ENCODE measurements around the gene WFDC5.

WFDC5 gene

GRCh38 chr20:45115829-45116228 is 855 bp upstream of the WFDC5 start (continued):
- TF ChIP-seq, protein P1, sequence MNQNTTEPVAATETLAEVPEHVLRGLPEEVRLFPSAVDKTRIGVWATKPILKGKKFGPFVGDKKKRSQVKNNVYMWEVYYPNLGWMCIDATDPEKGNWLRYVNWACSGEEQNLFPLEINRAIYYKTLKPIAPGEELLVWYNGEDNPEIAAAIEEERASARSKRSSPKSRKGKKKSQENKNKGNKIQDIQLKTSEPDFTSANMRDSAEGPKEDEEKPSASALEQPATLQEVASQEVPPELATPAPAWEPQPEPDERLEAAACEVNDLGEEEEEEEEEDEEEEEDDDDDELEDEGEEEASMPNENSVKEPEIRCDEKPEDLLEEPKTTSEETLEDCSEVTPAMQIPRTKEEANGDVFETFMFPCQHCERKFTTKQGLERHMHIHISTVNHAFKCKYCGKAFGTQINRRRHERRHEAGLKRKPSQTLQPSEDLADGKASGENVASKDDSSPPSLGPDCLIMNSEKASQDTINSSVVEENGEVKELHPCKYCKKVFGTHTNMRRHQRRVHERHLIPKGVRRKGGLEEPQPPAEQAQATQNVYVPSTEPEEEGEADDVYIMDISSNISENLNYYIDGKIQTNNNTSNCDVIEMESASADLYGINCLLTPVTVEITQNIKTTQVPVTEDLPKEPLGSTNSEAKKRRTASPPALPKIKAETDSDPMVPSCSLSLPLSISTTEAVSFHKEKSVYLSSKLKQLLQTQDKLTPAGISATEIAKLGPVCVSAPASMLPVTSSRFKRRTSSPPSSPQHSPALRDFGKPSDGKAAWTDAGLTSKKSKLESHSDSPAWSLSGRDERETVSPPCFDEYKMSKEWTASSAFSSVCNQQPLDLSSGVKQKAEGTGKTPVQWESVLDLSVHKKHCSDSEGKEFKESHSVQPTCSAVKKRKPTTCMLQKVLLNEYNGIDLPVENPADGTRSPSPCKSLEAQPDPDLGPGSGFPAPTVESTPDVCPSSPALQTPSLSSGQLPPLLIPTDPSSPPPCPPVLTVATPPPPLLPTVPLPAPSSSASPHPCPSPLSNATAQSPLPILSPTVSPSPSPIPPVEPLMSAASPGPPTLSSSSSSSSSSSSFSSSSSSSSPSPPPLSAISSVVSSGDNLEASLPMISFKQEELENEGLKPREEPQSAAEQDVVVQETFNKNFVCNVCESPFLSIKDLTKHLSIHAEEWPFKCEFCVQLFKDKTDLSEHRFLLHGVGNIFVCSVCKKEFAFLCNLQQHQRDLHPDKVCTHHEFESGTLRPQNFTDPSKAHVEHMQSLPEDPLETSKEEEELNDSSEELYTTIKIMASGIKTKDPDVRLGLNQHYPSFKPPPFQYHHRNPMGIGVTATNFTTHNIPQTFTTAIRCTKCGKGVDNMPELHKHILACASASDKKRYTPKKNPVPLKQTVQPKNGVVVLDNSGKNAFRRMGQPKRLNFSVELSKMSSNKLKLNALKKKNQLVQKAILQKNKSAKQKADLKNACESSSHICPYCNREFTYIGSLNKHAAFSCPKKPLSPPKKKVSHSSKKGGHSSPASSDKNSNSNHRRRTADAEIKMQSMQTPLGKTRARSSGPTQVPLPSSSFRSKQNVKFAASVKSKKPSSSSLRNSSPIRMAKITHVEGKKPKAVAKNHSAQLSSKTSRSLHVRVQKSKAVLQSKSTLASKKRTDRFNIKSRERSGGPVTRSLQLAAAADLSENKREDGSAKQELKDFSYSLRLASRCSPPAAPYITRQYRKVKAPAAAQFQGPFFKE (tag by site-specific recombination; IDR thresholded peaks at IDR 0.05; ENCODE audit: borderline replicate concordance), result no peak
- TF ChIP-seq ZNF184 (tag by site-specific recombination; IDR thresholded peaks at IDR 0.05), result no peak
- TF ChIP-seq ZNF24 (tag by site-specific recombination; IDR thresholded peaks at IDR 0.05), result no peak
- TF ChIP-seq TCF7L2 (IDR thresholded peaks at IDR 0.05; ENCODE audit: borderline replicate concordance, low read depth, low read length), result no peak
- TF ChIP-seq ZNF10 (tag by site-specific recombination; IDR thresholded peaks at IDR 0.05), result no peak
- TF ChIP-seq ZNF266 (tag by site-specific recombination; IDR thresholded peaks at IDR 0.05; ENCODE audit: low read depth), result no peak
- TF ChIP-seq SP2 (tag by site-specific recombination; IDR thresholded peaks at IDR 0.05), result no peak
- no peak for TF ChIP-seq ZNF239 (tag by site-specific recombination; IDR thresholded peaks at IDR 0.05)
- no peak for TF ChIP-seq ZNF121 (tag by site-specific recombination; IDR thresholded peaks at IDR 0.05)
- TF ChIP-seq, protein P2, sequence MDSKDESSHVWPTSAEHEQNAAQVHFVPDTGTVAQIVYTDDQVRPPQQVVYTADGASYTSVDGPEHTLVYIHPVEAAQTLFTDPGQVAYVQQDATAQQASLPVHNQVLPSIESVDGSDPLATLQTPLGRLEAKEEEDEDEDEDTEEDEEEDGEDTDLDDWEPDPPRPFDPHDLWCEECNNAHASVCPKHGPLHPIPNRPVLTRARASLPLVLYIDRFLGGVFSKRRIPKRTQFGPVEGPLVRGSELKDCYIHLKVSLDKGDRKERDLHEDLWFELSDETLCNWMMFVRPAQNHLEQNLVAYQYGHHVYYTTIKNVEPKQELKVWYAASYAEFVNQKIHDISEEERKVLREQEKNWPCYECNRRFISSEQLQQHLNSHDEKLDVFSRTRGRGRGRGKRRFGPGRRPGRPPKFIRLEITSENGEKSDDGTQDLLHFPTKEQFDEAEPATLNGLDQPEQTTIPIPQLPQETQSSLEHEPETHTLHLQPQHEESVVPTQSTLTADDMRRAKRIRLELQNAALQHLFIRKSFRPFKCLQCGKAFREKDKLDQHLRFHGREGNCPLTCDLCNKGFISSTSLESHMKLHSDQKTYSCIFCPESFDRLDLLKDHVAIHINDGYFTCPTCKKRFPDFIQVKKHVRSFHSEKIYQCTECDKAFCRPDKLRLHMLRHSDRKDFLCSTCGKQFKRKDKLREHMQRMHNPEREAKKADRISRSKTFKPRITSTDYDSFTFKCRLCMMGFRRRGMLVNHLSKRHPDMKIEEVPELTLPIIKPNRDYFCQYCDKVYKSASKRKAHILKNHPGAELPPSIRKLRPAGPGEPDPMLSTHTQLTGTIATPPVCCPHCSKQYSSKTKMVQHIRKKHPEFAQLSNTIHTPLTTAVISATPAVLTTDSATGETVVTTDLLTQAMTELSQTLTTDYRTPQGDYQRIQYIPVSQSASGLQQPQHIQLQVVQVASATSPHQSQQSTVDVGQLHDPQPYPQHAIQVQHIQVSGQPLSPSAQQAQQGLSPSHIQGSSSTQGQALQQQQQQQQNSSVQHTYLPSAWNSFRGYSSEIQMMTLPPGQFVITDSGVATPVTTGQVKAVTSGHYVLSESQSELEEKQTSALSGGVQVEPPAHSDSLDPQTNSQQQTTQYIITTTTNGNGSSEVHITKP (tag by site-specific recombination; IDR thresholded peaks at IDR 0.05), result no peak
- no peak for TF ChIP-seq ZXDB (tag by site-specific recombination; IDR thresholded peaks at IDR 0.05)
- TF ChIP-seq ZNF704 (tag by site-specific recombination; IDR thresholded peaks at IDR 0.05), result no peak
- TF ChIP-seq MZF1 (tag by site-specific recombination; IDR thresholded peaks at IDR 0.05; ENCODE audit: borderline replicate concordance), result no peak

- Histone ChIP-seq H3K27ac (ENCODE audit: extremely low read depth, low read depth, low read length) (no peak overlapping the region), H3K9me3 (ENCODE audit: control insufficient read depth, insufficient read depth, low read depth, low read length) (no peaks in the 10 kb centered on the region), H3K4me3 (ENCODE audit: low read depth, low read length) (no peak overlapping the region), H3K4me1 (ENCODE audit: control insufficient read depth, insufficient read depth, low read length) (no peaks in the 10 kb centered on the region), H3K36me3 (ENCODE audit: control insufficient read depth in 2 of 2, insufficient read depth in 1 of 2, low read length in 2 of 2) (no peaks in the 10 kb centered on the region)
- ChIA-PET POLR2A (no interaction called here), CTCF (interaction anchor here (1.0 to 1.4 kb wide), 2 partner anchors 20 to 179 kb away, joined by 3 to 4 read pairs; no protein-coding TSS in a partner anchor)
- no peak for TF ChIP-seq ZNF791 (tag by site-specific recombination; IDR thresholded peaks at IDR 0.05)
- TF ChIP-seq ZNF777 (tag by site-specific recombination; IDR thresholded peaks at IDR 0.05; ENCODE audit: borderline replicate concordance), result no peak
- no peak for TF ChIP-seq ZSCAN16 (tag by site-specific recombination; IDR thresholded peaks at IDR 0.05)
- TF ChIP-seq KLF7 (tag by site-specific recombination; IDR thresholded peaks at IDR 0.05; ENCODE audit: borderline replicate concordance), result no peak
- TF ChIP-seq ZNF274 (IDR thresholded peaks at IDR 0.05; ENCODE audit: low read length), result no peak
- TF ChIP-seq ZNF274 (tag by site-specific recombination; IDR thresholded peaks at IDR 0.05; ENCODE audit: borderline replicate concordance), result no peak
- TF ChIP-seq ZNF626 (tag by site-specific recombination; IDR thresholded peaks at IDR 0.05), result no peak
- no peak for TF ChIP-seq ZNF202 (tag by site-specific recombination; IDR thresholded peaks at IDR 0.05; ENCODE audit: borderline replicate concordance)
- no peak for TF ChIP-seq ZNF518A (tag by site-specific recombination; conservative IDR thresholded peaks at IDR 0.05; ENCODE audit: low read depth)
Observed at GRCh38 chr20:45115386-45115774, 406 bp upstream of the WFDC5 start.
